GM19467 (cell line): Measurements from ENCODE around the gene METTL25.
A peak's percentile ranks its signal among the peaks of the same experiment; 100 is the strongest.
"Not testable (repeated sequence)": the region's sequence is repeated elsewhere in the genome, so short reads cannot be mapped to it uniquely, and the experiment has no call there.

ENCODE experiments used
- ATAC-seq: cut with Tn5 transposase; IDR thresholded peaks from one replicate; pipeline ENCODE4 v1.9.1; 2021; ENCODE audit warnings: mild to moderate bottlenecking, moderate library complexity; ENCODE audit not compliant: unreplicated experiment

Gene METTL25

GRCh38 chr12:82358200-82359114, at the start of gene METTL25, which contains the start of gene CCDC59:
TSS of gene METTL25 (plus strand) at chr12:82358529. CDS start at chr12:82358566, 37 bp downstream.
TSS of gene CCDC59 (minus strand) at chr12:82358387. CDS start at chr12:82358376, 11 bp downstream.
- ATAC-seq: peak; percentile 93

GRCh38 chr12:82314406-82314892, 43.9 kb upstream of the METTL25 start:
- ATAC-seq: no peak

GRCh38 chr12:82319276-82319675, 39.1 kb upstream of the METTL25 start:
- no peak for ATAC-seq

DNA sequence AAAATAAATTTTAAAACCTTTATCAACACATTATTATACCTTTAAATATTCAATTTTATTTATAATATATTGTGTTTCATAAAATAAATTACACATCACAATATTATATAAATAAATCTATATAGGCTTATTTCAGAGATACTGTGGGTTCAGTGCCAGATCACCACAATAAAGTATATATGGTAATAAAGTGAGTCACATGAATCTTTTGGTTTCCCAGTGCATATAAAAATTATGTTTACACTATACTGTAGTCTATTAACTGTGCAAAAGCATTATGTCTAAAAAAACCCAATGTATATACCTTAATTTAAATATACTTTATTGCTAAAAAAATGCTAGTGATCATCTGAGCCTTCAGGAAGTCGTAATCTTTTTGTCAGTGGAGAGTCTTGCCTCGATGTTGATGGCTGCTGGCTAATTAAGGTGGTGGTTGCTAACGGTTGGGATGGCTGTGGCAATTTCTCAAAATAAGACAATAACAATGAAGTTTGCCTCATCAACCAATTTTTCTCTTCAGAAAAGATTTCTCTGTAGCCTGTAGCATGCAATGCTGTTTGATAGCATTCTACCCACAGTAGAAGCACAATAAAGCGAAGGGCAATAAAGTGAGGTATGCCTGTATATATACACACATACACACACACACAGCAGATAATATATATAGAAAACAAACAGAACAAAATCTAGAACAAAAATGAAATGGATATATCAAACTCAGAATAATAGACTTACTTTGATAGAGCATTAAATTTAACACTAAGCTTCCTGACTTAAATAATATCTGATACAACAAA, 32.6 kb upstream of the METTL25 start:
- no peak for ATAC-seq

- no peak for ATAC-seq
These were observed 31.3 kb upstream of the METTL25 start for GRCh38 chr12:82326905-82327503.

- no peak for ATAC-seq
These were observed 30.5 kb upstream of the METTL25 start for GRCh38 chr12:82327861-82328260.

- ATAC-seq: no peak
These were observed 28.8 kb upstream of the METTL25 start for GRCh38 chr12:82329508-82329907.

DNA sequence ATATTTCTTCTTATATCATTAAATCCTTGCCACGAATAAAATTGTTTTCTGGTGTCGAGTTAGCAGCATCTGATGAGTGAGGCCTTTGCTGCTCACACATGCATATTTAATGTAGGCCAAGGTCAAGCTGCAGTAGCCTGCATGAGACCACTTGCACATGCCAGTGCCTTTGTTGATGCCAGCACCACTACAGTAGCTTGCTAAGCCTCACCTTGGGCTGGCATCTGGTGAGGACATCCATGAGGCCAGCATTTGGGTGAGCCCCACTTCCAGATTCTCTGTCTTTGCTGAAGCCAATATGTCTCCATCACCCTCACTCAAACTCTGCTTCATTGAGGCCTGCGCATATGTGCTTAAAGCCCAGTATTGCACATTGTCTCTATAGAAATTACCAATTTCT, 8.2 kb upstream of the METTL25 start:
- no peak for ATAC-seq

DNA sequence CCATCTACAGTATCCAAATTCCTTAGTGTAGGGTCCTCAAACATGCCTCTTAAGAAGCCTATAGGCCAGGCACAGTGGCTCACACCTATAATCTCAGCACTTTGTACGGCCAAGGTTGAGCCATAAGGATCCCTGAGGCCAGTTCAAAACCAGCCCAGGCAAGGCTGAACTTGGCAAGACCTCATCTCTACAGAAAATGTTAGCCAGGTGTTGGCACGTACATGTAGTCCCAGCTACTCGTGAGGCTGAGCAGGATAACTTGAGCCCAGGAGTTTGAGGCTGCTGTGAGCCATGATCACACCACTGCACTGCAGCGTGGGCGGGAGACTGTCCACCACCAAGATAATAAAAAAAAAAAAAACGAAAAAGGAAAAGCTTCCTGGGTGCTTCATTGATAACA, 6.9 kb upstream of the METTL25 start:
- ATAC-seq: no peak

- ATAC-seq: no peak
These were observed 989 bp upstream of the METTL25 start for GRCh38 chr12:82357340-82357739.

GRCh38 chr12:82357845-82358199, 507 bp upstream of the METTL25 start:
- ATAC-seq: no peak

DNA sequence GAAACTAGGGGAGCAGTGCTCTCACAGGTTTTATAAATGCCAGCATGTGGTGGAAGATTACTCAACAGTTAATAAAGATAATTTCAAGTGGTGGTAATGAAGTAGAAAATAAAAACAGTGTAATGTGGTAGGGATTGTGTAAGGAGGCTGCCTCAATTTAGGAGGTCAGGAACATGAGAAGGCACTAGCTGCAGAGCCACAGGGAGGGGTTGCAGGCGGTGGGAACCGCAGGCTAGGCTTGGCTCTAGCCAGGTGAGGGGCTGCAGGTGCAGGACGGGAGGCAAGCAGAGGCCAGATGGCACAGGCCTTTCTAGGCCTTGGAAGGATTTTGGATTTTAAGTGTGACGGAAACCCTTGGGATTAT, 768 bp downstream of the METTL25 start:
- peak; percentile 8 for ATAC-seq

DNA sequence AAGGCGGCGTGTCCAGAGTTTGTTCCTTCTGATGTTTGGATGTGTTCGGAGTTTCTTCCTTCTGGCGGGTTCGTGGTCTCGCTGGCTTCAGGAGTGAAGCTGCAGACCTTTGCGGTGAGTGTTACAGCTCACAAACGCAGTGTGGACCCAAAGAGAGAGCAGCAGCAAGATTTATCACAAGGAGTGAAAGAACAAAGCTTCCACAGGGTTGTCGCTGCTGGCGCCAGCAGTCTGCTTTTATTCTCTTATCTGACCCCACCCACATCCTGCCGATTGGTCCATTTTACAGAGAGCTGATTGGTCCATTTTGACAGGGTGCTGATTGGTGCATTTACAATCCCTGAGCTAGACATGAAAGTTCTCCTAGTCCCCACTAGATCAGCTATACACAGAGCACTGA, 2.5 kb downstream of the METTL25 start:
- not testable (repeated sequence) for ATAC-seq

DNA sequence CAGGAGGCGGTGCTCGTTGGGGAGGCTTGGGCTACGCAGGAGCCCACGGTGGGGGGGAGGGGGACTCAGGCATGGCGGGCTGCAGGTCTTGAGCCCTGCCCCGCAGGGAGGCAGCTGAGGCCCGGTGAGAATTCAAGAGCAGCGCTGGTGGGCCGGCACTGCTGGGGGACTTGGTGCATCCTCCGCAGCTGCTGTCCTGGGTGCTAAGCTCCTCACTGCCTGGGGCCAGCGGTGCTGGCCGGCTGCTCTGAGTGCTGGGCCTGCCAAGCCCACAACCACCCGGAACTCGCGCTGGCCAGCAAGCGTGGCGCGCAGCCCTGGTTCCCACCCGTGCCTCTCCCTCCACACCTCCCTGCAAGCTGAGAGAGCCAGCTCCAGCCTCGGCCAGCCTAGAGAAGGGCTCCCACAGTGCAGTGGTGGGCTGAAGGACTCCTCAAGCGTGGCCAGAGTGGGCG, 3.2 kb downstream of the METTL25 start:
- ATAC-seq: no peak

GRCh38 chr12:82363990-82364389, 5.7 kb downstream of the METTL25 start:
- ATAC-seq: no peak

DNA sequence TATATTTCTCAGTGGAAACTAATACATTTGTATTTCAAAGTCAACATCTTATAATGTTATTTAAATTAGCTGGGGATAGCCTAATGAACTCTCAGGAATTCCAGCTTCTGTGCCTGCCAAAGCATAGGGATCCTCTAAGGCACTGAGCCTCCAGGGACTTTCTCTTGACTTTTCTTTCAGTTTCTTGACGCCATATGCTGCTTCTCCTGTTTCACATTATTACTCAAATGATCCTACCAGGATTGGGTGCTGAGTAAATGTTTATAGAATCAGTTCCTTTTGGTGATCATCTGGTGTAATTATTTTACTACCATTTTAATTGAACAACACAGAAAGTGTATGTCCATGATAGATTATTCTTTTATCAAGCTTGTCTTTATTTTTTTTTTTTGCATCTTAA, 7.9 kb downstream of the METTL25 start:
- no peak for ATAC-seq

DNA sequence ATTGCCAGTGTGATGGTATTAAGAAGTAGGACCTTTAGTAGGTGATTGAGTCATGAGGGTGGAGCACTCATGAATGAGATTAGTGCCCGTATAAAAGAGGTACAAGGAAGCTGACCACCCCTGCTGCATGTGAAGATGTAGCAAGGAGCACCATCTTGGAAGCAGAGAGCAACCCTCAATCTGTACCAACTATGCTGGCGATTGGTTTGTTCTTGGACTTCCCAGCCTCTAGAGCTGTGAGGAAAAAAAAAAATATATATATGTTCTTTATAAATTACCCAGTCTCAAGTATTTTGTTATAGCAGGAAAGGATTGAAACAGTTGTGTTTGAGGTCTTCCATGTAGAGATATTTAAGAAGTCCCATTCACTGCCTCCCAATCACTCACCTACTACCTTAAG, 16.9 kb downstream of the METTL25 start:
- no peak for ATAC-seq

DNA sequence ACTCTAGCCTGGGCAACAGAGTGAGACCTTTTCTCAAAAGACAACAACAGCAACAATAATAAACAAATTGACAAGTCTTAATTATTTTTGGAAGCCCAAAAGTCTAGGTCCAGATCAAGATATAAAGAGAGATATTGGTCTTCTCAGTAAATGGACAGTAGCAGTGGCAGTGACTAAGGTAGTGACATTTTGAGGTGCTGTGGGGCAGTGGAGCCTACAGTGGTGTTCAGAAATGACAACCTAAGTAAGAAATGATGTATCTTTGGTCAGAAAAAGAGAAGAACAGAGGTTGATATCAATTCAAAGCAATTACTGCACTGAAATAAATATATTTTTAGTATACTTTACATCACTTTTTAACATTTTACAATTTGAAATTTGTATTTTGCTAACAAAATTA, 20.7 kb downstream of the METTL25 start:
- ATAC-seq: no peak

GRCh38 chr12:82383930-82384552, 25.7 kb downstream of the METTL25 start:
- ATAC-seq: no peak

- ATAC-seq: no peak
These were observed 40.5 kb downstream of the METTL25 start for GRCh38 chr12:82398879-82399278.

DNA sequence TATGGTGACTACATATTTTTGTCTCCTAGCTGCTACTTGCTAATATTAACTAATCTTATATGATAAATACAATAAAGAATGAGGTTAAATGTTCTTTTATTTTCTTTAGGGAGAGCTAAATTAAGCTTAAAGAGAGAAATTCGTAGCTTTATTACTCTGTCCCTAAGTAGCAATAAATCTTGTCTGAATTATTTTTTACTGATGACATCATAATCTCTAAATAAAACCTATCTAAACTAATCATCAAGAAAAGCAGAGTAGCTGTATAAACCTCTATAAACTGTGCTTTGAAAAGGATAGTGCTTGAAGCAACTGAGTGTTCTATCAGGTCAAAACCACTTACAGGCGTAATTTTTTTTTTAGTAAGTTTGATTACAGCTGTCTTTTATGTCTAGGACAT, 42.5 kb downstream of the METTL25 start:
- ATAC-seq: no peak
